Right lobe of liver (tissue), 6 donors: ENCODE results near the gene ITGA5. TPM values are rescaled to one million over a fixed set of nuclear protein-coding genes. Genes with fewer than 3 reads are reported as not detected.

Source experiments
- ATAC-seq, 4 donors: fragments of 200-7000 bp; cut with Tn5 transposase; one replicate each; pipeline ENCODE4 v1.9.1; 2020; ENCODE audit warnings: mild to moderate bottlenecking in 4 of 4, moderate library complexity in 4 of 4
- DNase-seq, 3 donors: peaks; one replicate each; pipeline ENCODE4 v3.0.0-alpha.2; 2020
- H3K27ac ChIP-seq, 3 donors: fragments of 200-600 bp; one replicate each; pipeline ENCODE4 v1.8.0; 2022
- H3K27me3 ChIP-seq, 2 donors: fragments of 200-600 bp; one replicate each; pipeline ENCODE4 v1.8.0; 2022
- H3K36me3 ChIP-seq, 4 donors: fragments of 200-600 bp; sonication (generic) in 1 of 4; one replicate each; pipeline versions ENCODE4 v1.5.1 to v1.8.0; 2017 to 2022; ENCODE audit warnings: control low read depth in 1 of 4
- H3K4me1 ChIP-seq, 4 donors: fragments of 200-600 bp; sonication (generic) in 1 of 4; one replicate each; pipeline versions ENCODE4 v1.5.1 to v1.8.0; 2017 to 2022; ENCODE audit warnings: control low read depth in 1 of 4
- H3K4me3 ChIP-seq, 3 donors: fragments of 200-600 bp; one replicate each; pipeline ENCODE4 v1.8.0; 2022
- H3K9me3 ChIP-seq, 4 donors: fragments of 200-600 bp; sonication (generic) in 1 of 4; one replicate each; pipeline versions ENCODE4 v1.5.1 to v1.8.0; 2017 to 2022; ENCODE audit warnings: control low read depth in 1 of 4
- POLR2A ChIP-seq: fragments of 450-650 bp; IDR thresholded peaks from one replicate; pipeline ENCODE4 v1.6.1; 2017; ENCODE audit warnings: antibody characterized with exemption, mild to moderate bottlenecking
- WGBS: methylation state at CpG from one replicate; pipeline ENCODE4 v1.1.6; 2018; ENCODE audit warnings: low coverage, low lambda C conversion rate; ENCODE audit not compliant: insufficient coverage; ENCODE audit errors: missing lambda C conversion rate; 5-methylcytosine and 5-hydroxymethylcytosine counted together
- intact Hi-C, 2 donors: fragments of 100-400 bp; cut with DNase I; formaldehyde crosslinking; loops; one replicate each; pipeline versions ENCODE4 v1.11.2 to v1.14.1; 2022
- total RNA-seq, 6 experiments: library from RNA; depleted of rRNA in 2 of 6; stranded (reverse); fragments of >200 nt in 2 of 6; fragmentation: NEBNext Ultra II Directional in 3 of 6; extraction: Animal tissue kit (Norgen Biotek cat#: 25700) in 3 of 6; gene quantifications; one replicate each; pipeline versions ENCODE4 v1.1.0 to v1.2.4, GENCODE V29; 2016 to 2023
- TF ChIP-seq, protein P1 (sequence below), 4 donors: fragments of 200-600 bp in 3 of 4; fragments of 450-650 bp in 1 of 4; IDR thresholded peaks; one replicate each; pipeline versions ENCODE4 v1.5.1 to v1.8.0; 2016 to 2022; ENCODE audit warnings: antibody characterized with exemption in 4 of 4, mild to moderate bottlenecking in 2 of 4
- donor health status: DM: no; HTN: yes; CAD: no.
- donor health status: DM: no; HTN: no; CAD: no.
- donor health status: DM: no; HTN: no; CAD: no.
- donor health status: DM: no; HTN: yes; CAD: no.
- donor health status: DM: no; HTN: yes; CAD: no.

Gene ITGA5
- total RNA-seq, 6 experiments from 2014 or later = 31.2 to 75.6 (median 35.5) TPM

DNA sequence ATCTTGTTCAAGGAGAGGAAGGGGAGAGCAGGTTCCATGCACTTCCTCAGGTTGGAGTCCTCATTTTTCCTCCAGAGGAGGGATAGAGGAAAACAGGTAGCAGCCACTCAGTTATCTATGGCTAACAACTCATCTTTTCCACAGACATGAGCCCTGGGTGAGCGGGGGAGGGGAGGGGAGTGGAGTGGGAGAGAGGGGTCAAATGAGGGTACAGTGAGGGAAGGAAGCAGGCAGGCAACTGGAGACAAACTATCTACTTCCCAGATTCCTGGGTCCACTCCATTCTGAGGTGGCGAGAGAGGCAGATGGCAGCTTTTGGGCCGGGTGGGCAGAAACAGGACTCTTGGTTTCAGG is 32.0 kb downstream of the ITGA5 start:
- DNase-seq (no peak), ATAC-seq (no peak)
- TF ChIP-seq, protein P1, sequence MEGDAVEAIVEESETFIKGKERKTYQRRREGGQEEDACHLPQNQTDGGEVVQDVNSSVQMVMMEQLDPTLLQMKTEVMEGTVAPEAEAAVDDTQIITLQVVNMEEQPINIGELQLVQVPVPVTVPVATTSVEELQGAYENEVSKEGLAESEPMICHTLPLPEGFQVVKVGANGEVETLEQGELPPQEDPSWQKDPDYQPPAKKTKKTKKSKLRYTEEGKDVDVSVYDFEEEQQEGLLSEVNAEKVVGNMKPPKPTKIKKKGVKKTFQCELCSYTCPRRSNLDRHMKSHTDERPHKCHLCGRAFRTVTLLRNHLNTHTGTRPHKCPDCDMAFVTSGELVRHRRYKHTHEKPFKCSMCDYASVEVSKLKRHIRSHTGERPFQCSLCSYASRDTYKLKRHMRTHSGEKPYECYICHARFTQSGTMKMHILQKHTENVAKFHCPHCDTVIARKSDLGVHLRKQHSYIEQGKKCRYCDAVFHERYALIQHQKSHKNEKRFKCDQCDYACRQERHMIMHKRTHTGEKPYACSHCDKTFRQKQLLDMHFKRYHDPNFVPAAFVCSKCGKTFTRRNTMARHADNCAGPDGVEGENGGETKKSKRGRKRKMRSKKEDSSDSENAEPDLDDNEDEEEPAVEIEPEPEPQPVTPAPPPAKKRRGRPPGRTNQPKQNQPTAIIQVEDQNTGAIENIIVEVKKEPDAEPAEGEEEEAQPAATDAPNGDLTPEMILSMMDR (IDR thresholded peaks at IDR 0.05) = no peak
- TF ChIP-seq POLR2A = no peak
- WGBS = 100% methylated on average over 1 of the region's 3 CpGs
- peaks cover 0 to 3% (median 0%) of the 10 kb centered on the region in 4 donors for H3K36me3 ChIP-seq
- no peak overlapping the region for H3K27ac ChIP-seq
- no peaks in the 10 kb centered on the region for H3K9me3 ChIP-seq
- H3K27me3 ChIP-seq = no peaks in the 10 kb centered on the region
- no peaks in the 10 kb centered on the region for H3K4me1 ChIP-seq
- intact Hi-C loops = no loop called here
- no peak overlapping the region for H3K4me3 ChIP-seq

DNA sequence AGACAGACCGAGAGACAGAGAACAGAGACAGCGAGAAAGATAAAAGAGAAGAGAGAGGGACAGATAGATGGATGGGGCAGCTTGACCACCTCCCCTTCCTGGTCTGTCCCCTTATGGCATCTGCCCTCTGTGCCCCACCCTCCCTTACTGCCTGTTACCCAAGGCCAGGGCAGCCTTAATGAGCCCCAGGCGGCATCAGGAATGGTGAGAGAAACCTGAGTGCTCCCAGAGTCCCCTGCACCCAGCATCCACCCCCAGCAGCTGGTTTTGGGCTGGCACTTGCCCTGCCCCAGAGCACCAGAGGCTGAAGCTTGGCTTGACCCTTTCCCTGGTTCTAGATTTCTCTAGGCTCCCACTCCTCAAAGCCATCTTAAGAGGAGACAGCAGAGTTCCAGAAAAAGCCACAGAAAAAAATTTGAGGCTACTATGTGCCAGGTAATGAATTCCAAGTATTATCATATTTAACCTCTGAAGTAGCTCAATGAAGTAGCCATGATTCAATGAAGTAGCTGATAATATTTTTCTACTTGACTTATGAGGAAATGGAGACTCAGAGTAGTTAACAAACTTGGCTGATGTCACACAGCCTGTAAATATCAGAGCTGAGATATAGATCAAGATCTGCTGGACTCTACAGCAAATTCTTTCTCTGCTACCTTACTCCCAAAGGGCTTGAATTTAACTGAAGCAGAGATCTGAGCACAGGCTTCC is 32.5 kb downstream of the ITGA5 start:
- no peak for TF ChIP-seq POLR2A
- TF ChIP-seq, protein P1 (IDR thresholded peaks at IDR 0.05) = no peak
- Histone ChIP-seq H3K36me3 (no peaks in the 10 kb centered on the region), H3K4me1 (no peaks in the 10 kb centered on the region), H3K9me3 (no peaks in the 10 kb centered on the region), H3K4me3 (no peak overlapping the region), H3K27me3 (no peaks in the 10 kb centered on the region), H3K27ac (no peak overlapping the region)
- 100% methylated on average over 2 of the region's 3 CpGs for WGBS
- no peak for DNase-seq
- ATAC-seq = no peak
- intact Hi-C loops = no loop called here

DNA sequence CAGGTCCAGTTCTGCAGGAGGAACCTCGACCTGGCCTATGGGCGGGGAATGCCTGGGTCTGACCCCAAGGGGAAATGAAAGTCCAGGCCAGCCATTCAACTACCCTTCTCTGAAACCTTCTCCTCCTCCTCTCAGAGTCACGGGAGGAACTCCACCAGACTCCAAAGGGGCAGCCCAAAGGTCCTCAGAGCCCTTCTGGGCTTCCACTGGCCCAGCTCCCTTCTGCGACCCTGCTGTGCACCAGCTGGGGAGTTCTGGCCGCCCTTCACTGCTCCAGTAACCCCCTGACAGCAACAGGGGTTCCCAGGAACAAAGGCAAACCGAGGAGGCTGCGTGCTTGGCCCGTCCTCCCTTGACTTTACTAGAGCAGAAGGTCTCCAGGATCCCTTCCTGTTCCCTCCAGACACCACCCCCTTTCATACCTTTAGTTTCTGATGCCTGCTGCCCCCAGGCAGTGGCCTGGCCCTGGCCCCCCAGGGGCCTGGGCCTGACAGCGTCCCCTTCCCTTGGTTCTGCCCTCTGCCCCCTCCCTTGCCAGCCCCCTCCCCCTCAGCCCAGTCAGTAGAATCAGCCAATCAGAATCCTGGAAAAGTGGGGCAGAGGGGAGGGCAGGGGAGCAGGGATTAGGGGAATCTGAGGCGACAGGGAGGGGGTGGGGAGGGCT is 33.7 kb downstream of the ITGA5 start:
- Histone ChIP-seq H3K27me3 (no peaks in the 10 kb centered on the region), H3K4me1 (no peaks in the 10 kb centered on the region), H3K36me3 (no peaks in the 10 kb centered on the region), H3K27ac (peak overlapping the region in 1 of 3 donors; percentile 12), H3K9me3 (no peaks in the 10 kb centered on the region), H3K4me3 (no peak overlapping the region)
- intact Hi-C loops = no loop called here
- 67% methylated on average over 4 of the region's 10 CpGs for WGBS
- no peak for DNase-seq
- peak; percentile 9 to 55 (median 32) for ATAC-seq
- TF ChIP-seq POLR2A = no peak
- TF ChIP-seq, protein P1 (IDR thresholded peaks at IDR 0.05) = no peak

DNA sequence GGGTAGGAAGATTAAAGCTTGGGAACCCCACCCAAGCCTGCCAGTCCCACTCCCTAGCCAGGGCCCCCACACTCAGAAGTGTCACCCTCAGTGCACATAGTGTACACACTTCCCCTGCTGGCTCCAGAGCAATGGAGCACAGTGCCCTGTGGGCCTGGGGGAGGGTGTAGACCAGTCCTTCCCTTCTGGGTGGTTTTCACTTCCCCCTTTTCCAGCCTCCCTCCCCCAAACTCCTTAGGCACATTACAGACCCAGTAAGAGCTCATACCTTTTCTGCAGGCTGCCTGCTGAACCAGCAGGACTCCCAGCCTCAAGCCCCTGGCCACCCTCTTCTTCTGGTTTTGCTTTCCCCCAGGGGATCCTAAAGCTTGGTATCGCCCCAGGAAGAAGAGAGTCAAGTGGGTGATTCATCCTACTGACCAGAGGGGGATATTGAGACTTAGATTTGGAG is 34.5 kb downstream of the ITGA5 start, which contains the start of gene ZNF385A:
Gene ZNF385A, minus strand, starts transcription at position 143 of the 451 bp plus-strand sequence. CDS start 219 bp downstream, outside the sequence.
- WGBS = no CpG with 5 or more reads among the region's 1 CpG
- no peak within 1 kb of the TSS for H3K4me3 ChIP-seq
- peak; percentile 35 to 64 (median 50) for ATAC-seq
- H3K36me3 ChIP-seq = no peaks in the 10 kb centered on the region
- no peak for DNase-seq
- H3K27me3 ChIP-seq = no peaks in the 10 kb centered on the region
- TF ChIP-seq POLR2A = peak; percentile 19
- TF ChIP-seq, protein P1 (IDR thresholded peaks at IDR 0.05) = no peak
- H3K9me3 ChIP-seq = no peaks in the 10 kb centered on the region
- H3K4me1 ChIP-seq = no peaks in the 10 kb centered on the region
- intact Hi-C loops = no loop called here
- H3K27ac ChIP-seq = peak within 1 kb of the TSS in 1 of 3 donors; percentile 26
